Measurements from ENCODE around the gene SLC6A18.
"Not testable (repeated sequence)": the region's sequence is repeated elsewhere in the genome, so short reads cannot be mapped to it uniquely, and the experiment has no call there.

Gene SLC6A18

GRCh38 chr5:1261643-1262042, 36.5 kb downstream of the SLC6A18 start:
- DNase-seq, result no peak

DNA sequence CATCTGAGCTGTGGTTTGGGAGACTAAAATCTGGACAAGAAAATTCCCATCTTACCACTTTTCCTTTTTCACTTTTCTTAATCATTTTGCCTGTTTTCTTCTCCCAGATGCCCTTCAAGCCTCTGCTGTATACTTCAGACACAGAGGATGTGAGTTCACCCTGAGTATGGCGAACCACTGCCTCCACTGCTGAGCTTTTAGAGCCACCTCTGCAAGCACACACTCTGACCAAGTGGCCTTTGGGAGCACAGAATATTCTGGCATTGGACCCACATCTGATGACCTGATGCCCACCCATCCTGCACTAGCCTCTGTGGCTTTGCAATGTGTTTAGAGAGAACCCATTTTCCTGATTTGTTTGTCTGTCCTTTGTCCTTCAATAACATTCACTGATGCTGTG, 37.2 kb downstream of the SLC6A18 start:
- DNase-seq, result no peak

DNA sequence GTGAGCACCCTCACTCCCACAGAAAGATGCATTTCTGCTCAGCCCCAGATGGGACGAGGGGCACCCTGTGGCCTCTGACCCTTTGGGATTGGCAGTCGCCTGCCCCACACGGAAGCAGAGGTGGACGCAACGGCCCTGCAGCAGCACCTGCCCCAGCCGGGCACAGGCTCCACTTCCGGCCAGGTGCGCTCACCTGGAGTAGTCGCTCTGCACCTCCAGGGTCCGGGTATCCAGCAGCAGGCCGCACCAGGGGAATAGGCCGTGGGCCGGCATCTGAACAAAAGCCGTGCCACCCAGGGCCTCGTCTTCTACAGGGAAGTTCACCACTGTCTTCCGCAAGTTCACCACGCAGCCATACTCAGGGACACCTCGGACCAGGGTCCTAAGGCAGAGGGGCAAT, 39.0 kb downstream of the SLC6A18 start:
- no peak for DNase-seq

- no peak for DNase-seq
These were observed 39.8 kb downstream of the SLC6A18 start for GRCh38 chr5:1265026-1265425.

- DNase-seq, result no peak
These were observed 40.6 kb downstream of the SLC6A18 start for GRCh38 chr5:1265461-1266455.

DNA sequence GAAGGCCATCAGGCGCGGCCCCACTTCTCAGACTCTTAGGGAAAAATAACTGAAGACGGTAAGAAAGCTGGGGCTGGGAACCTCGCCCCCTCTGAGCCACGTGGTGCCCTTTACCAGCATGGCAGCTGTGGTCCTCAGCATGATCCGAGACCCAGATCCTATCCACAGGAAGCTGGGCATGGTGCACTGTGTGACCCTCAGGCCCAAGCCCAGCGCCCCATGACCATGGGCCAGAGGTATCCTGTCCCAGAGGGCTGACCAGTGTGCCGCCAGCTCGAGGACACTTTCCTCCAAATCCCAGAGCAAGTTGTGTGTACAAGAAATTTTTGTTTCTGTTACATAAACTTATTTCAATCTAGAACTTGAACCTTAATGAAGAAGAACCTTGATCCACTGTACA, 41.6 kb downstream of the SLC6A18 start:
- DNase-seq, result no peak

- DNase-seq, result not testable (repeated sequence)
These were observed 42.3 kb downstream of the SLC6A18 start for GRCh38 chr5:1267464-1267863.

DNA sequence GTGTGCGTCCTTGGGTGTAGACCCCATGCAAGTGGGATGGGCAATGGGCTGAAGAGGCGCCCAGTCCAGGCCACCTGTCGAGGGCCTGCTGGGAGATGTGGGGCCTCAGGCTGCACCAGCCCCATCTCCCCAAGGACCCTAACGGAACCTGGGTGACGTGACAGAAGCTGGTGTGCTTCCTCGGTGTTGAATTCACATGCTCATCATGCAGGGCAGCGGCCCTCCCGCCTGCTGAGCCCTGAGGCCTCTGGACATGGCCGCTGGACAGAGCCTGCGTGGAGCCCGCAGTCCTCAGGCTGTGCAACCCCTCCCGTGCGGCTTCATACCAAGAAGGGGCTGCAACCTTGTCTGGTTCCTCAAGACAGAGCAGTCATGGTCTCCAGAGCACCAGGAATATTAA, 42.9 kb downstream of the SLC6A18 start:
- DNase-seq, result no peak

- DNase-seq, result no peak
These were observed 43.5 kb downstream of the SLC6A18 start for GRCh38 chr5:1268666-1269065.

- DNase-seq, result no peak
These were observed 45.2 kb downstream of the SLC6A18 start for GRCh38 chr5:1270426-1270825.

DNA sequence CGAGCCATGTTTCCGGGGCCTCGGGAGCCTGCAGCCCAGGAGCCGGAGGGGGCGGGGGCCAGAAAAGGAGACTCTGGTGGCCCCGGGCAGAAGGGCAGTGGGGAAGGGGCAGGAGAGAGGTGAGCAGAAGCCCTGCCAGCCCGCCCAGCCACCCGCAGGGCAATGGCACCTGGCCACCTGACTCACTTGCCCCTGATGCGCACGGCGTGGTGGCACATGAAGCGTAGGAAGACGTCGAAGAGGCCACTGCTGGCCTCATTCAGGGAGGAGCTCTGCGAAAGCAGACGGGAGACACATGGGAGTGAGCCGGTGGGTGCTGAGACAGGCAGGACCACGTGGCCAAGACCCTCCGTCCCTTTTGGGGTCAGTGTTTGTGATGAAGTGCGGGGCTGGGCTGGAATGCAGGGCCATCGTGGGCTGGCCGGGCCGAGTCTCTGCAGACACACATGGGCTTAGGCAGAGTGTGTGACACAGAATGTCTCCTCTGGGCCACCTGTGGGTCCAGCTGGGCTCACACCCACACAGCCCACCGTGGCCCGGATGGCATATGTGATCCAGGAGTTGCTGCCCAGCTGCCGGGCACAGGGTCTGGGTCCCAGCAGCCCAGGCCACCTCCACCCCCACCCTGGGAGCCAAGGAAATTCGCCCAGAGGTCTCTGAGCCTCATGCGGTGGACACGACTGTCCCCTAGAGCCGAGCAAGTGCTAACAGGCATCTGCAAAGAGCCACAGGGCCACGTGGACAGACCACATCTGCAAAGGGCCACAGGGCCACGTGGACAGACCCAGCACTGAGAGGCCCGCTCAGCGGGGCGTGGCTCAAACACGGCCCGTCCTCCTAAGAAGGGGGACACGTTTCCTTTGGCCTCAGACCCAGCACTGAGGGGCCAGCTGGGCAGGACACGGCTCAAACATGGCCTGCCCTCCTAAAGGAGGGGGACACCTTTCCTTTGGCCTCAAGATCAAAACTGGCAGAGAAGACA, 46.0 kb downstream of the SLC6A18 start:
- DNase-seq, result no peak

DNA sequence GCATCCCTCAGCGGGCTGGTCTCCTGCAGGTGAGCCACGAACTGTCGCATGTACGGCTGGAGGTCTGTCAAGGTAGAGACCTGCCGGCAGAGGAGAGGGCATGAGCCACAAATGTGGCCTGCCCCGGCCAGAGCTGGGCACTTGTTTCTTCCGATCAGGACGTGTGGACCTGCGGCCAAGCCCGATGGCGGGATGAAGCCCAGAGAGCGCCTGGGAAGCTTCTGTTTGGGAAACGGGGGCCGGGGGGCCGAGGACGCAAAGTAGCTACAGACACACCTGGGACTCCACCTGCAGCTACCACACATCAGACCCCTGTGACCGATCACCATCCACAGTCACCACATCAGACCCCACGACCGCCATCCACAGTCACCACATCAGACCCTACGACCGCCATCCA, 47.0 kb downstream of the SLC6A18 start:
- no peak for DNase-seq

- DNase-seq, result no peak
These were observed 48.6 kb downstream of the SLC6A18 start for GRCh38 chr5:1273745-1274144.

GRCh38 chr5:1274471-1274870, 49.3 kb downstream of the SLC6A18 start:
- DNase-seq, result no peak

GRCh38 chr5:1275397-1276391, 50.5 kb downstream of the SLC6A18 start:
- not testable (repeated sequence) for DNase-seq

DNA sequence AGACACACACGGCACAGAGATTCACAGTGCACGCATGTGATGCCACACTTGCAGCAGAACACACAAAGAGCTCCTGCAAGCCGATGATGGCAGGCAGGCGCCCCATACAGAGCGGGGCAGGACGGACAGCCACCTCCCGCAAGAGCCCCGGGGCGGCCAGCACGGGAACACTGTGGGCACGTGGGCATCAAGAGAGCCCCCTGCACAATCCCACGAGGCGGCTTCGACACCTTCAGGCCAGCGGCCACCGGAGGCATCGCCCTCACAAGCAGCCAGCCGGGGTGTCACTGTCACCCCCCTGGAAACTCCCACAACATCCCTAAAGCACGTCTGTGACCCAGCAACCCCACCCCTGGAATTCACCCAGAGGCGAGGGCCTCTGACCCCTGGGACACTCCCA, 51.7 kb downstream of the SLC6A18 start:
- DNase-seq, result no peak

DNA sequence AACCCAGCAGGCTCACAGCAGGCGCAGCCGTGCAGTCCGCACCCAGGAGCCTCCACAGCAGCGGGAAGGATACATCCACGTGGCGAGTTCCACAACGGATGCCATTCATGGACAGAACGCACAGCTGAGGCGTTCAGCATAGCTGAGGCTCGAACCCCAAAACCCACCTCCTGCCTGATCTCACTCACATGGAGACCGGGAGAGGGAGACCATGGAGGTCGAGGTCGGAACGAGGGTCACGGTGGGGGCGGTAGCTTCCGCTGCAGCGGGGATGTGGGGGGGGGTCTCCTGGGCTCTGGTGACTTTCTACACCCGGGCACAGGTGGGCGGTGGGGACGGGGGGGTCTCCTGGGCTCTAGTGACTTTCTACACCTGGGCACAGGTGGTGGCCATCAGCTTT, 52.1 kb downstream of the SLC6A18 start:
- no peak for DNase-seq

DNA sequence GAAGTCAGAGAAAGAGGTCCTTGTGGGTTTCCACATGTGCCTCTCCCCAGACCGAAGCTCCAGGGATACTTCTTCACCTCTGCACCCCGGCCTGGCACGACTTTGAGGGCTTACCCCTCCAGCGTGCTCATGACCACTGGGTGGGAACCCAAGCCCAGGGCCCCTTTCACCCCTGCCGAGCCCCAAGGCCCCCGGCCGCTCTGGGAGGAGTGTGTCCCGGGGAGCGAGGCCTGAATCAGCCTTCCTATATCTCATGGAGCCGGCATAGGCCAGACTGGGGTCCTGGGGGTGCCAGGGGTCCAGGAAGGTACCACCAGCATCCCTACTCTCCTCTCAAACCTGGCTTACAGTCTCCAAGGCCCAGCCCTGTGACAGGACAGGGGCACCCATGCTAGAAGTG, 52.6 kb downstream of the SLC6A18 start:
- DNase-seq, result no peak

GRCh38 chr5:1278216-1278615, 53.0 kb downstream of the SLC6A18 start:
- DNase-seq, result no peak

DNA sequence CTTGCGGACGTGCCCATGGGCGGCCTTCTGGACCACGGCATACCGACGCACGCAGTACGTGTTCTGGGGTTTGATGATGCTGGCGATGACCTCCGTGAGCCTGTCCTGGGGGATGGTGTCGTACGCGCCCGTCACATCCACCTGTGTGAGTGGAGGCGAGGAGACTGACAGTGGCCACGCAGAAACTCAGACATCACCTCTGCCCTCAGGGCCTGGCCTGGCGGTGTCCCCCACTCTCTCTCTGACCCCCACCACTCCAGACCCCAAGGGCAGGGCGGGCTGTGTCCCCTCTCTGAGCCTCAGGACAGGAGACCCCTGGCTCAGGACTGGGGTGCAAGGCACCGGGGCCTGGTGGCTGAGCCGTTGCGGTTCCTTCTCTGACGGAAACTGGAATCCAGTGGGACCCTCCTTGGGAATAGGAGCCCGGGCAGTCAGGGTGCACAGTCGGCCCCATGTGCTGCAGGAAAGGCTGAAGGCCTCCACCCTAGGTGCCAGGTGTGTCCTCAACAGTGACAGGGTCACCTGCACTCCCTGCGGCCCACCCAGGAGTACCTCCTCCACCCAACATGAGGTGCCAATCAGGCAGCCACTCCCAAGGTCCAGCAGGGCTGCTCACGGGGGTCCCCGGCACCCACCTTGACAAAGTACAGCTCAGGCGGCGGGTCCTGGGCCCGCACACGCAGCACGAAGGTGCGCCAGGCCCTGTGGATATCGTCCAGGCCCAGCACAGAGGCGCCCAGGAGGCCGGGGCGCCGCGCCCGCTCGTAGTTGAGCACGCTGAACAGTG, 53.7 kb downstream of the SLC6A18 start:
- no peak for DNase-seq

DNA sequence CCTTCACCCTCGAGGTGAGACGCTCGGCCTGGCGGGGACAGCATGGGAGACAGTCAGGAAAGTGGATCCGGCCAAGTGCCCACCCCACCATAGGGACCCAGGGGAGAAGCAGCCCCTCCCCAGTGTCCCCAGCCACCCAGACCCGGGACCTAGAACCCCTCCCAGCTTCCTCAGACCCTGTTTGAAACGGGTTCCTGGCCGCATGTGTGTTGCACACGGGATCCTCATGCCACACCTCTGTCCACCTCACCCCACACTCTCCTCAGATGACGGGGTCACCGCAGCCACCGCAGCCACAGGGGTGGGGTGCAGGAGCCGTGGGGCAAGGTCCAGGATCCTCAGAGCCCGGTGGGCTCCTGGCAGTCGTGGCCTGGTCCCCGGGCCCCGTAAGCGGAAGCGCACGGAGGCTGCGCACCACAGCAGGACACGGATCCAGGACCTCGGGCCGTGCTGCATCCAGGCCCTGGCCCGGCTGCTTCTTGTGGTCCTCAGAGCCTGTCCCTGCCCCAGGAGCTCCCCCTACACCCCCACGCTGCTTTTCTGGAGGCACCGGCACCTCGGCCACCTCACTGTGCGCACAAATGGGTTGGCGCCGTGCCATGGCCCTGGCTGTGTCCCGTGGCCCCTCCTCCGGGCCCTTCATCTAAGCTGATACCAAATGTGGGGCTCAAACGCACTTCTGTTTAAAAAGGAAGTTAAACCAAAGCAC, 54.4 kb downstream of the SLC6A18 start:
- no peak for DNase-seq
